ENCODE measurements around the gene C1orf21.

C1orf21 gene

DNA sequence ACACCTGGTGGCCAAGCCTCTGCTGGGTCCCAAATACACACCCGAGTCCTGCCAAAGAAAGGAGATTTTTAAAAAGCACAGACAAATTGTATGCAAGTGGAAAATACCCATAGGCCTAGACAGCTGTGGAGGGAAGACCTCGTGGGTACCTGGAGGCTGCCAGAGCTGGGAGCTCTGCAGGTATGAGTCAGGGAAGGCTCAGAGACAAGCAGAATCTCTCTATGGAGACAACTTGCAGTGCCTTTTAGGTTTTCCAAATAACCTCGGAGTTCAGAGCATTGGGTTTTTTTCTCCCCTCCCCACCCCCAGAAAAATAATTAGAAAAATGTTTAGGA, 240.1 kb downstream of the C1orf21 start:
- no peak for DNase-seq (ENCODE audit: low read depth)

- DNase-seq (ENCODE audit: low read depth), result no peak
Measured at GRCh38 chr1:184629266-184629665, 242.4 kb downstream of the C1orf21 start.

DNA sequence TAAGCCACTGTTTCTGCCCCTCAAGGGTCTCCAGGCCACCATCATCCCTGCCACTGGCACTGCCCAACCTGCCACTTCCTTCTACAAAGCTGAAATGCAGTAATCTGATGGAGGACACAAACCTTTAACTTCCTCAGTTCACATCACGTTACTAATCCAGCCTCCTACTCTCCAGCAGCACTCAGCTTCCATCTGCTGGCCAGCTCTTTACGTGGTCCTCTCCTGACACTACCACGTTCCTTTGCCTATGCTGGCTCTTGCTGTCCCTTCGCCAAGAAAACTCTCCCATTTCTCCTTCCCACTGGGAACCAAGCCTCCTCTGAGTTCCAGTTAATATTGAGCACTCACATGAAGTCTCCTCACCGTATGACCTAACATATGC, 243.8 kb downstream of the C1orf21 start:
- no peak for DNase-seq (ENCODE audit: low read depth)

GRCh38 chr1:184632415-184633175, 245.8 kb downstream of the C1orf21 start:
- DNase-seq (ENCODE audit: low read depth), result no peak

DNA sequence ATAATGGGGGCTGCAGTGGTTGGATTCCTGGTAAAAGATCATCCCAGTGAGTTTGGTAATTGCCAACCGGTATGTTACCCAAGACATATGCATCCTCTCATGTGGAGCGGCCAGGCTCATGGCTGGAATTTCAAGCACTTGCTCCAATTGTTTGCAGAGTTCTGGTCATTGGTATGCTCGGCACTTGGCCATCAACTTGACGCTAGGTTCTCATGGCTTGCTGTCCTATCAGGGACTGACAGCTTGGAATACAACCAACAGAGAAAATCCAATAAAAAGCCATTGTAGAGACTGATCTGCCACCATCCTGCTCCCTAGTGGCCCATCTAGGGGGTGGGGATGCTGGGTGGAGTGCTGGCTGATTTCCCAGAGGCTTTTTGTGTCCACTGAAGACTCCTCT, 247.0 kb downstream of the C1orf21 start:
- no peak for DNase-seq (ENCODE audit: low read depth)

- DNase-seq (ENCODE audit: low read depth), result no peak
Measured at GRCh38 chr1:184634296-184634695, 247.5 kb downstream of the C1orf21 start.

GRCh38 chr1:184635347-184635979, 248.6 kb downstream of the C1orf21 start:
- DNase-seq (ENCODE audit: low read depth), result no peak

- DNase-seq (ENCODE audit: low read depth), result no peak
Measured at GRCh38 chr1:184635980-184636431, 249.2 kb downstream of the C1orf21 start.

DNA sequence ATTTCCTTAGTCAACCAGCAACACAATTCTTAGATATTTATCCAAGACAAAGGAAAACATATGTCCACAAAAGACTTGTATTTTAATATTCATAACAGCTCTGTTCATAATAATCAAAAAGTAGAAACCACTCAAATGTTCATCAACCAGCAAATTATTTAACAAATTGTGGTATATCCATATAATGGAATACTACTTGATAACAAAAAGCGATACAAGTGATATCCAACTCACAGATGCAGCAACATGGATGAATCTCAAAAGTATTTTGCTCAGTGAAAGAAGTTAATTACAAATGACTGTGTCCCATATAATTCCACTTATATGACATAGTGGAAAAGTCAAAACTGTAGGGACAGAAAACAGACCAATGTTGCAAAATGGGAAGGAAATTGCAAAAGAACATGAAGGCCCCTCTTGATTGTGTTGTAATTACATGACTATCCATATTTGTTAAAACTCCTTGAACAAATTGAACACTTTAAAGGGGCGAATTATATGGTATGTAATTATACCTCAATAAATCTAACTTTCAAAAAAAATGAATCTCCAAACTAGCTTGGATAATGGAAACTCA, 250.9 kb downstream of the C1orf21 start:
- no peak for DNase-seq (ENCODE audit: low read depth)

GRCh38 chr1:184639205-184639604, 252.4 kb downstream of the C1orf21 start:
- no peak for DNase-seq (ENCODE audit: low read depth)

- no peak for DNase-seq (ENCODE audit: low read depth)
Measured at GRCh38 chr1:184640505-184640904, 253.7 kb downstream of the C1orf21 start.

GRCh38 chr1:184641894-184642293, 255.1 kb downstream of the C1orf21 start:
- no peak for DNase-seq (ENCODE audit: low read depth)

- DNase-seq (ENCODE audit: low read depth), result no peak
Measured at GRCh38 chr1:184643661-184644060, 256.8 kb downstream of the C1orf21 start.

- no peak for DNase-seq (ENCODE audit: low read depth)
Measured at GRCh38 chr1:184644771-184645170, 257.9 kb downstream of the C1orf21 start.

DNA sequence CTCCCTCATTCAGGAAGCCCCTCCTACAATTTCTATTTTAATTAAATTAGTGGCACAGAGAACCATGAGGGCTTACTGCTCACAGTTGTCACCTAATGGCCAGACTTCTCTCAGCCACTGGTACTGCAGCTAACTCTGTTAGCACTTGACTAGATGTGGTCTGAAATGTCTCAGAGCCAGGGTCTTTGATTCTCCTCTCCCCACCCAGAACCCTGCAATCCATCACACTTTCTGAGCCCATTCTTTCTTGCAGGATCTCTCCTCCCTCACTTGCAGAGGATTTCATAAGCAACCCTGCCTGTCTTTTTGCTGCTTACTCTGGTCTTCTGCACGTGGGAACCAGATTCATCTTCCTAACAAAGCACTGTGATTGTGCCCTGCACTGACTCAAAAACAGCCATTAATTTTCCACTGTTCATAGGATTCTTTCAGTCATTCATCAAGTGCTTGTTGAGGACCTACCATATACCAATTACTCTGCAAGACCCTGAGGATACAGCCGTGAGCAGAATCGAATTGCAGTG, 259.4 kb downstream of the C1orf21 start:
- DNase-seq (ENCODE audit: low read depth), result no peak

- DNase-seq (ENCODE audit: low read depth), result no peak
Measured at GRCh38 chr1:184646824-184647223, 260.0 kb downstream of the C1orf21 start.

- no peak for DNase-seq (ENCODE audit: low read depth)
Measured at GRCh38 chr1:184647471-184647870, 260.6 kb downstream of the C1orf21 start.

DNA sequence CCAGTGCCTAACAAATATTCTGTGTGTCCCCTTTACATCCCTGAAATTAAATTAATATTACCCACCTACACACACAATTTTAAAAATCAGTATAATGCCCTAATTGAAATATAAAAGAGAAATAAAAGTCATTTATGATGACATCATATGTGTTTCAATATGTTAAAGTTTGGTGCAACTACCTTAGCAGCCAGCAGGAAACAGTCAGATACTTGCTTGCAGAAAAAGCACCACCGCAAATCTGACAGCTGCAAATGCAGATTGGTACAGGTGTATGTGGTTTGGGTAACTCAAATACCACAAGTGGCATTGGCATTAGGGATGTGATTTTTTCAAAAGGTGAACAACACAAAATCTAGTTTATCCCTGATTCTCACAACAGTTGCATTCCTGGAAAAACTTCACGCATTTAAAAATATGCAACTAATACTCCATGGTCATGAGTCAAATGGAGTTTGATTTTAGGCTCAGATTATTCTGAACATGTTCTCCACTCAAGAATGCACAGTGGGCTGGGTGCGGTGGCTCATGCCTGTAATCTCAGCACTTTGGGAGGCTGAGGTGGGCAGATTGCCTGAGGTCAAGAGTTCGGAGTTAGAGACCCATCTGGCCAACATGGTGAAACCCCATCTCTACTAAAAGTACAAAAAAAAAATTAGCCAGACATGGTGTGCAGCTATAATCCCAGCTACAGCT, 261.5 kb downstream of the C1orf21 start:
- DNase-seq (ENCODE audit: low read depth), result no peak

GRCh38 chr1:184648856-184649201, 262.0 kb downstream of the C1orf21 start:
- no peak for DNase-seq (ENCODE audit: low read depth)

DNA sequence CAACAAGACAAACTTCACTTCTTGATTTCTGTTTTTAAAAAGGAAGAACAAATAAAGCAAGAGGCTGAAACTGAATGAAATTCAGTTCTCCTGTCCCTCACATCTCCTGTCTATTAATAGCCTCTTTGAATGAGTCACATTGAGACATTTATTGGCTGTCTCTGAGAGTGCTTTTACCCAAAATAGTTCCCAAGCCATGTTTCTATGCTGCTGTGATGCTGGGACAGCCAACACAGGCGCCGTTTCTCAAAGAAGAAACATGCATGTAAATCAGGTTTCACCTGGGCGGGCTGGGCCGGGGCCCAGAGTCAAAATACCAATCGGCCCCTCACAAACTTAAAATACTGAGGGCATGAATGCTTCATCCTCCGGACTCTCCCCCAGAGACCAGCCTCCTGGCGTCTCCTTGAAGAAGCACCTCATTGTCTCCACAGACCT, 262.6 kb downstream of the C1orf21 start:
- DNase-seq (ENCODE audit: low read depth), result no peak

- no peak for DNase-seq (ENCODE audit: low read depth)
Measured at GRCh38 chr1:184650177-184650866, 263.5 kb downstream of the C1orf21 start.

- no peak for DNase-seq (ENCODE audit: low read depth)
Measured at GRCh38 chr1:184655185-184655584, 268.4 kb downstream of the C1orf21 start.

Data from stimulated activated CD8-positive, alpha-beta memory T cell treated with anti-CD3 and anti-CD28 coated beads, Interleukin-15, amount 100 ng/mL, for 24 hours (primary cell).